Upper lobe of right lung (tissue), 1 donor: ENCODE measurements around the gene NECAB2. TPM values are rescaled to one million over a fixed set of nuclear protein-coding genes. Genes with fewer than 3 reads are reported as not detected.

Source experiments
- ATAC-seq: fragments of 200-7000 bp; cut with Tn5 transposase; one replicate; pipeline ENCODE4 v1.9.1; 2020; ENCODE audit warnings: mild to moderate bottlenecking, moderate library complexity
- DNase-seq: peaks from one replicate; pipeline ENCODE4 v3.0.0-alpha.2; 2020
- H3K27ac ChIP-seq: fragments of 200-600 bp; one replicate; pipeline ENCODE4 v1.8.0; 2022
- H3K27me3 ChIP-seq: fragments of 200-600 bp; one replicate; pipeline ENCODE4 v1.8.0; 2022; ENCODE audit warnings: mild to moderate bottlenecking
- H3K36me3 ChIP-seq: fragments of 200-600 bp; one replicate; pipeline ENCODE4 v1.8.0; 2022
- H3K4me1 ChIP-seq: fragments of 200-600 bp; one replicate; pipeline ENCODE4 v1.8.0; 2022
- H3K4me3 ChIP-seq: fragments of 200-600 bp; one replicate; pipeline ENCODE4 v1.8.0; 2022; ENCODE audit warnings: mild to moderate bottlenecking
- H3K9me3 ChIP-seq: fragments of 200-600 bp; one replicate; pipeline ENCODE4 v1.8.0; 2022
- intact Hi-C: fragments of 100-400 bp; cut with DNase I; formaldehyde crosslinking; loops from one replicate; pipeline ENCODE4 v1.11.0; 2022
- total RNA-seq: library from RNA; stranded (reverse); fragmentation: NEBNext Ultra II Directional; extraction: Animal tissue kit (Norgen Biotek cat#: 25700); gene quantifications from one replicate; pipeline ENCODE4 v1.2.1, GENCODE V29; 2021
- TF ChIP-seq, protein P1 (sequence below): fragments of 200-600 bp; IDR thresholded peaks from one replicate; pipeline ENCODE4 v1.8.0; 2022; ENCODE audit warnings: antibody characterized with exemption
- donor health status: DM: no; HTN: yes; CAD: no; lungs with severe emphysema.

Gene NECAB2
- total RNA-seq, 1 donor from 2014 or later = not detected

GRCh38 chr16:84033251-84034195 lies 65.5 kb downstream of the NECAB2 start:
- intact Hi-C loops = no loop called here
- H3K27ac ChIP-seq = no peak overlapping the region
- H3K4me3 ChIP-seq = no peak overlapping the region
- DNase-seq (no peak), ATAC-seq (no peak)
- H3K9me3 ChIP-seq = no peaks in the 10 kb centered on the region
- no peaks in the 10 kb centered on the region for H3K36me3 ChIP-seq
- H3K27me3 ChIP-seq = no peaks in the 10 kb centered on the region
- TF ChIP-seq, protein P1, sequence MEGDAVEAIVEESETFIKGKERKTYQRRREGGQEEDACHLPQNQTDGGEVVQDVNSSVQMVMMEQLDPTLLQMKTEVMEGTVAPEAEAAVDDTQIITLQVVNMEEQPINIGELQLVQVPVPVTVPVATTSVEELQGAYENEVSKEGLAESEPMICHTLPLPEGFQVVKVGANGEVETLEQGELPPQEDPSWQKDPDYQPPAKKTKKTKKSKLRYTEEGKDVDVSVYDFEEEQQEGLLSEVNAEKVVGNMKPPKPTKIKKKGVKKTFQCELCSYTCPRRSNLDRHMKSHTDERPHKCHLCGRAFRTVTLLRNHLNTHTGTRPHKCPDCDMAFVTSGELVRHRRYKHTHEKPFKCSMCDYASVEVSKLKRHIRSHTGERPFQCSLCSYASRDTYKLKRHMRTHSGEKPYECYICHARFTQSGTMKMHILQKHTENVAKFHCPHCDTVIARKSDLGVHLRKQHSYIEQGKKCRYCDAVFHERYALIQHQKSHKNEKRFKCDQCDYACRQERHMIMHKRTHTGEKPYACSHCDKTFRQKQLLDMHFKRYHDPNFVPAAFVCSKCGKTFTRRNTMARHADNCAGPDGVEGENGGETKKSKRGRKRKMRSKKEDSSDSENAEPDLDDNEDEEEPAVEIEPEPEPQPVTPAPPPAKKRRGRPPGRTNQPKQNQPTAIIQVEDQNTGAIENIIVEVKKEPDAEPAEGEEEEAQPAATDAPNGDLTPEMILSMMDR = no peak
- H3K4me1 ChIP-seq = no peaks in the 10 kb centered on the region

DNA sequence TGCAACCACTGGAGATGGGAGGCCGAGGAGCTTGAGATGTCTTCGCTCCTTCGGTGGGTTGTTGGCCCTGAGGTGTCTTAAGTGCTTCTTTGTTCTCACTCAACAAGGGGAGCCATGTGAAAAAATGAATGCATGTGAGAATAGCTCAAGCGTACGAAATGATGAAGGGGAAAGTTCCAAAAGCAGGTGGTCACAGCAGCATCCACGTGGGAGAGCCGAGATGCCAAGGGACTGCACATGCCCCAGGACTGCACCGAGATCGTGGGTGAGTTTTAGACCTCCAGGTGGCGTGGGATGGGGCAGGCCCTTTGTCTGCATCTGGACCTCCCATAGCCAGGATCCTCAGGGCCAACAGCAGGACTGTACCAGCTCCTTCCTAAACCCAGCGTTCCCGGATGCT lies 66.5 kb downstream of the NECAB2 start:
- Histone ChIP-seq H3K9me3 (no peaks in the 10 kb centered on the region), H3K4me1 (no peaks in the 10 kb centered on the region), H3K36me3 (no peaks in the 10 kb centered on the region), H3K27me3 (no peaks in the 10 kb centered on the region), H3K27ac (no peak overlapping the region), H3K4me3 (no peak overlapping the region)
- ATAC-seq = no peak
- TF ChIP-seq, protein P1 = no peak
- no peak for DNase-seq
- intact Hi-C loops = no loop called here

GRCh38 chr16:84036131-84036530 lies 68.1 kb downstream of the NECAB2 start:
- TF ChIP-seq, protein P1 = no peak

DNA sequence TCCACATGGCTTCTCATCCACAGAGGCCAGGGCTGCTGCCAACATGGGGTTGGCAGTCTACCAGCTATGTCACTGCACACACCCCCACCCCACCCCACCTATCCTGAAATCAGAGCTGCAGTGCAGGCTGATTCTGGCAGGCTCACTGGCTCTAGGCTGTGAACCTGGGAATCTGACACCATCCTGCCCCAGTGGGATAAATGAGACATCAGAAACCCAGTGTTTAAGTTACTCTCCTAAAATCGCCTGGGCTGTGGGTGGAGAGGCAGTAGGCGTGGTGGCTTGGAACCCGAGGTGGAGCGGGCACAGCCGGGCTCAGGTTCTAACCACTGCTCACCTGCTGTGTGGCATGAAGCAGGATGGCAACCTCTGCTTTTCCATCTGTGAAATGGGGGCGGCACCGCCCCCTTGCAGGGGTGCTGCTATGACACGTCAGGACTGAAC lies 69.0 kb downstream of the NECAB2 start:
- Histone ChIP-seq H3K4me1 (no peaks in the 10 kb centered on the region), H3K36me3 (no peaks in the 10 kb centered on the region), H3K27me3 (no peaks in the 10 kb centered on the region), H3K4me3 (no peak overlapping the region), H3K9me3 (no peaks in the 10 kb centered on the region), H3K27ac (no peak overlapping the region)
- ATAC-seq (no peak), DNase-seq (no peak)
- TF ChIP-seq, protein P1 = no peak
- intact Hi-C loops = no loop called here

More at GRCh38 chr16:84036131-84036530, 68.1 kb downstream of the NECAB2 start:
- Histone ChIP-seq H3K27ac (no peak overlapping the region), H3K27me3 (no peaks in the 10 kb centered on the region), H3K36me3 (no peaks in the 10 kb centered on the region), H3K4me1 (no peaks in the 10 kb centered on the region), H3K9me3 (no peaks in the 10 kb centered on the region), H3K4me3 (no peak overlapping the region)
- ATAC-seq (no peak), DNase-seq (no peak)
- intact Hi-C loops = no loop called here

GRCh38 chr16:84038469-84038868 lies 70.4 kb downstream of the NECAB2 start:
- TF ChIP-seq, protein P1 = no peak
- DNase-seq (no peak), ATAC-seq (no peak)
- H3K27ac ChIP-seq = no peak overlapping the region
- no peak overlapping the region for H3K4me3 ChIP-seq
- no peaks in the 10 kb centered on the region for H3K36me3 ChIP-seq
- H3K9me3 ChIP-seq = no peaks in the 10 kb centered on the region
- peaks cover 5% of the 10 kb centered on the region for H3K27me3 ChIP-seq
- intact Hi-C loops = no loop called here
- no peaks in the 10 kb centered on the region for H3K4me1 ChIP-seq
